HG03457 (cell line): Measurements from ENCODE around the gene THAP10.
"Not testable (repeated sequence)": the region's sequence is repeated elsewhere in the genome, so short reads cannot be mapped to it uniquely, and the experiment has no call there.

Source experiments
- ATAC-seq: cut with Tn5 transposase; IDR thresholded peaks from one replicate; pipeline ENCODE4 v1.9.1; 2021; ENCODE audit warnings: moderate number of reproducible peaks; ENCODE audit not compliant: unreplicated experiment

The THAP10 gene

DNA sequence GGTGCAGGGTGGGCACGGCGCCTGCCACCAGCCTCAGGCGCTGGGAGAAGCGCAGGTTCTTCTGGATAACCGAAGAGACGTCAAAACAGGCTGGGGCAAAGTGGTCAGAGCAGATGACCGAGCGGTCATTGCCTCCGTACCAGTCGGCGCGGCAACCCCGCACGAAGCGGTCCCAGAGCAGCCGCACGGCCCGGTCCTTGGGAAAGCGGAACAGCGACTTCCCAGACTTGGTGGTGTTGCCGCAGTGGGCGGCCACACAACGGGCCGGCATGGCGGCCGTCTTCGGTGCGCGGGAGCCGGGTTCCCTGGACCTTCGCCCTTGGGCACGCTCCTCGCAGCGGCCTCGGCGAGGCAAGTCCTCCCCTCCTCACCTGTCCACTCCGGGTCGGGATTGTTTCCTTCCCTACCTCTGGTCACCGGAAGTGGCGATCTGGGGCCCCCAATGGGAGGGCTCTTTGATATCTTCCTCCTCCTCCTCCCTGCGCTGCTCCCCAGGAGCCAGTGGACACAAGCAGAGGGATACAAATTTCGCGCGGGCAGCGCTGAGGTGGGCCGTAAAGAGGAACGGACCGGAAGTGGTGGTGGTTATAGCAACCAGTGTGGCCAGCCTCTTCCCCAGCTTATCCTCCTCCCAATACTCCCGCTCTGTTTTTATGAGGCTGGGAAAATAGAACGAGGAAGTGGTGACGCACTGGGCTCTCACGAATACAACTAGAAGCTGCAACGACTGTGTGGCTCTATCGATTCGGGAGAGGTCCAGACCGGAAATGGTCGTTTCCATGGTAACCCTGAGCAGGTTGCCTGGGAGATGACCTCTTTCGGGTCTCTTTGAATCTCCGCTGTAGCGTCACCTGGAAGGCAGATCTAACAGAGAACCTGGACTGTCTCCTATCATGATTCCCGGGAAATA lies at the start of gene THAP10, which contains the start of gene LRRC49:
THAP10 (minus strand) TSS at position 432 of the 910 bp plus-strand sequence; CDS start at position 271, 161 bp downstream.
LRRC49 (plus strand) TSS at position 825 of the 910 bp plus-strand sequence; CDS start at position 894, 69 bp downstream.
- peak; percentile 84 for ATAC-seq

DNA sequence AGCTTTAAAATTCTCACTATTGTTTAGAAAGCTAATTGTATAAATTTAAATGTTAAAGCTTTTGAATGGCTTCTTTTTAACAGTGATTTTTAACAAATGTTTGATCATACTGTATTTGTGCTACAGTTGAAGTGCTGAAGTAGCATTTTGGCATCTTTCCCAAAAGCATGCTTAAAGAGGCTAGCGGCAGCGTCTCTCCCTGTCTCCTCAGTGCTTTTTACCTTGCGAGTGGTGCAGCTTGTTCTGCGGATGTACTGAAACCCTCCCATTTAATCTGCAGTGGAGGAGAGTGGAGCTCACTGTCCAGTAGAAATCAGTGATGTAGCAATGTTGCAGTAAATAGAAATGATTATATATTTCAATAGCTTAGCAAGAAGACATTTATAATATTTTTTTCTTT lies 44.1 kb upstream of the THAP10 start:
- ATAC-seq, result no peak

- ATAC-seq, result no peak
These were observed 43.4 kb upstream of the THAP10 start for GRCh38 chr15:70935631-70936030.

DNA sequence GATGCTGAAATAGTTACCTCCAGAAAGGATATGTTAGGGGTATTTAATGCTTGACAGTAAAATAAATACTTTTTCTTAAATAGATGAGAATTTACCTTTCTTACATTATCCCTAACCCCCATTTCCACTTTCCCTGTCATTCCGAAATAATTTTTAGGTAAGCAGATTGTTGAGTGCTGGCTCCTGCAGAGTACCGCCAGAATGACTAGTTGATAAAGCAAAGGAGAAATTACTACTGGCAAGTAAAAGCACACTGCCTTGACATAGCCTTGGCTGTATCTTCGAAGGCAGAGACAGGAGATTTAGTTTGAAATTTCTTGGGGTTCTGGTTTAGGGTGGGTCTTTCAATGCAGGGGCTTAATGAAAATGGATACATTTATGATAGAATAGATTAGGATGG lies 41.2 kb upstream of the THAP10 start:
- ATAC-seq, result no peak

DNA sequence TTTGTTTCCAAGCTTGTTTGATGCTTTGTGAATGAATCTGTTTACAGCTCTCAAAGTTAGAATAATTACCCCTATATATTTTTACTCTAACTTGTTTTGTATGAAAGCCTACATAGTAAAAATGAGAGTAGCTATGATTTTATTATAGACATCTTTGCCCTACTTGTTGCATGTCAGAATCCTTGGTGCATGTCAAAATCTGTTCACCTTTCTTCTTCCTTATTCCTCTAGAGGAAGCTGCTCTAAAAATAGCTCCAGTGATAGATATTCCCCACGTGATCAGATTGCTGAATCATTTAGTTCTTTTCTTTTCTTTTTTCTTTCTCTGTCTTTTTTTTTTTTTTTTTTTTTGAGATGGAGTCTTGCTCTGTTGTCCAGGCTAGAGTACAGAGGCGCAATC lies 40.2 kb upstream of the THAP10 start:
- no peak for ATAC-seq

- ATAC-seq, result no peak
These were observed 39.6 kb upstream of the THAP10 start for GRCh38 chr15:70931821-70932220.

DNA sequence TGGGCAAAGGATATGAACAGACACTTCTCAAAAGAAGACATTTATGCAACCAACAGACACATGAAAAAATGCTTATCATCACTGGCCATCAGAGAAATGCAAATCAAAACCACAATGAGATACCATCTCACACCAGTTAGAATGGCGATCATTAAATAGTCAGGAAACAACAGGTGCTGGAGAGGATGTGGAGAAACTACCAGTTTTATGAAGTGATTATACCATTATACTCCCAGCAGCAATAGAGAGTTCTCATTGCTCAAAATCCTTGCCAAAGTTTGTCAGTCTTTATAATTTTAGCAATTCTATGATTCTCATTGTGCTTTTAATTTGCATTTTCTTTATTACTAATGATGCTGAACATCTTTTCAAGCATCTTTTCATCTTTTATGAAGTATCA lies 34.7 kb upstream of the THAP10 start:
- ATAC-seq, result not testable (repeated sequence)

DNA sequence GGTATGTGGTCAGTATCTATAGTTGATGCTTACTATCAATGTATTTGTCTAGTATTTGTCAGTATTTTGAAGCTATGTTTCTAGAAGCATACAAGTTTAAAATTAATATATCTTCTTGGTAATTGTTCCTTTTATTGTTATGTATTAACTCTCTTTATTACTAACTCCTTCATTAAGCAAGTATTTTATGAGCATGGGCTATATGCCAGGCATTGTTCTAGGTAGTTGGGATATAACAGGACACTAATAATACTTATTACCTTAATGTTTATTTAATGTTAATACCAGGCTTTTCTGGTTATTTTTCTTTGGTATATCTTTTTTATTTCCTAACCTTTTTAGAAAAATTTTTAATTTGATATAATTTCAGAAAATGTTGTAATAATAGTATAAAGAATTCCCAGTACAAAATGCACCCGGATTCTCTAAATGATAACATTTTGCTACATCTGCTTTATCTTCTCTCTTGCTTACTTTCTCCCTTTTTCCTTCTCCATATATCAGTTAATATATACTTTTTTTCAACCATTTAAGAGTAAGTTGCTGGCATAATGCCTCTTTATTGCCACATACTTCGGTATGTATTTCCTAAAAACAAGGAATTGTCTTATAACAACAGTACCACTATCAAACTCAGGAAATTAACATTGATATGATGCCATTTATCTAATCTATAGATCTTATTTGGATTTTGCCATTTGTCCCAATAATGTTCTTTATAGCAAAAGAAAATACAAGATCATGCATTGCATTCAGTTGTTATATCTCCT lies 31.3 kb upstream of the THAP10 start:
- ATAC-seq, result no peak

DNA sequence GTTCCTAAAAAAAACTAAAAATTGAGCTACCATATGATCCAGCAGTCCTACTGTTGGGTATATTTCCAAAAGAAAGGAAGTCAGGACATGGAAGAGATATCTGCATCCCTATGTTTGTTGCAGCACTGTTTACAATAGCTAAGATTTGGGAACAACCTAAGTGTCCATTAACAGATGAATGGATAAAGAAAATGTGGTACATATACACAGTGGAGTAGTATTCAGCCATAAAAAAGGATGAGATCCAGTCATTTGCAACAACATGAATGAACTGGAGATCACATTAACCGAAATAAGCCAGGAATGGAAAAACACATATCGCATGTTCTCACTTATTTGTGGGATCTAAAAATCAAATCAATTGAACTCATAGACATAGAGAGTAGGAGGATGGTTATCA lies 29.9 kb upstream of the THAP10 start:
- ATAC-seq, result no peak

GRCh38 chr15:70920981-70921696 lies 28.9 kb upstream of the THAP10 start:
- no peak for ATAC-seq

- ATAC-seq, result no peak
These were observed 25.7 kb upstream of the THAP10 start for GRCh38 chr15:70917955-70918354.

DNA sequence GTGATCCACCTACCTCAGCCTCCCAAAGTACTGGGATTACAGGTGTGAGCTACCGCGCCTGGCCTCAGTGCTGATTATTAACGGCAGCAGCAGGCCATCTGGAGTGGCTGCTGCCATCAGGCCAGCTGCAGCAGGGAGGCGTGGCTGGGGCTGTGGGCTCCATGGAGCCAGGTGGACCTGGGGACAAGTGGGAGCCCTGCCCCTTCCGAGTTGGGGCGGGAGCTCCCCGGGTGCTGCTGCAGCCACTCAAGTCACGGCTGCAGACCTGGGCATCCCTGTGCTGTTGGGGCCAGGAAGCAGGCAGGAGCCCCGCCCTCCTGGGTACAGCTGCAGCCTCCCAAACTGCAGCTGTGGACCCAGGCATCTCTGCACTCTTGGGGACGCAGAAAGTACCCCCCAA lies 24.3 kb upstream of the THAP10 start:
- no peak for ATAC-seq

DNA sequence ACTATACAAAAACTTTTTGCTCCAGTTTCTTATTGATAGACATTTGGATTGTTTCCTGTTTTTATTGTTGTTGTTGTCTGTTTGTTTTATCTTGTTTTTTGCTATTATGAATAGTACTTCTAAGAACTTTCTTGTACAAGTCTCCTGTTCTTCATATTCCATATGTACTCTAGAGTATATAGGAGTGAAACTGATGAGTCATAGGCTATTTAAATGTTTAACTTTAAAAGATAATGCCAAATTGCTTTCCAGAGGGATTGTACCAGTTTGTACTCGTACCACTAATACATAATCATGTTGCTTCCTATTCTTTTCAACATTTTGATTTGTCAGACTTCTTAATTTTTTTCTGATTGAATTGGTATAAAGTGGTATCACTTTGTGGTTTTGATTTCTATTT lies 20.0 kb upstream of the THAP10 start:
- no peak for ATAC-seq

GRCh38 chr15:70910958-70911357 lies 18.7 kb upstream of the THAP10 start:
- ATAC-seq, result no peak

DNA sequence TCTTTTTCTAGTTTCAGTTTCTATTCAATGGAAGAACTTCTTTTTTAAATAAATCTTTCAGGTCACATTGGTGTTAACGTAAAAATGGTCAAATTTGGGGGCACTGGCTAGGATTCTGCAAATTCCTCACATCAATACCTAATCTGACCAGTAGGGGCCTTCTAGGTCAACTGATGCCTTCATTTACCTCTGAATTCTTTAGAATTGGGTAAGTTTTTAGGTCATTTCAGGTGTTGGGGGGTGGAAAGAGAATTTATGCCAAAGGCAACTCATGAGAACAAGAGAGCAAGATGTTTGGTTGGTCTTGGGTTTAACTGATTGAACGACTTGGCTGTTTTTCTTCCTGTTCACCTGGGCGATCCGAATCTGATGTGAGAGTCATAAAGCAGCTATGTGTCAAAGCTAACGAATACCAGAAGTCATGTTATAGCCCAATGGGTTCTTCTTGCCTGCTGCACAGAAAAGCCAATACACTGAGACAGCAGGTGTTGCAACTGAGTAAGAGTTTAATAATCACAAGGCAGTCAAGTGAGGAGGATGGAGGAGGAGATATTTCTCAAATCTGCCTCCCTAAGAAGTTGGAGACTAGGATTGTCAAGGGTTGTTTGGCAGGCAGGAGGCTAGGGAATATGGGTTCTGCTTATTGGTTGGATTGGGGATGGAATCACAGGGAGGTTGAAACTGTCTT lies 15.7 kb upstream of the THAP10 start:
- no peak for ATAC-seq

DNA sequence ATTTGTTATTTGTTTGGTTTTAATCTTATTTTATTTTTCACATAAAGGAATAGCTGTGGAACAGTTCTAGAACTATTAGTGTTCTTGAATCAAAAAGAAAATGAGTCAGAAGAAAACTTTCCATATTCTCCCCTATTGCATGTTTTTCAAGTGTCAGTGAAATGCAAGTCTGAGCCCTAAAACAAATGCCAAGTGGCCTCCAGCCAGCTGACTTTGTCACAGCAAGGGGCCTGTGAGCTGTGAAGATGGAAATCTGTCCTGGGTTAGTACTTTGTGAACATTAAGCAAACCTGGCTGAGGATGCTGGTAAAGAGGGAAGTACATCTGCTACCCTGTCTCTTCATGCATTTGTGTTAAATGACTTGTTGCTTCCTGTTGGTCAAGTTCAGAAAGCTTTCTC lies 14.6 kb upstream of the THAP10 start:
- no peak for ATAC-seq

DNA sequence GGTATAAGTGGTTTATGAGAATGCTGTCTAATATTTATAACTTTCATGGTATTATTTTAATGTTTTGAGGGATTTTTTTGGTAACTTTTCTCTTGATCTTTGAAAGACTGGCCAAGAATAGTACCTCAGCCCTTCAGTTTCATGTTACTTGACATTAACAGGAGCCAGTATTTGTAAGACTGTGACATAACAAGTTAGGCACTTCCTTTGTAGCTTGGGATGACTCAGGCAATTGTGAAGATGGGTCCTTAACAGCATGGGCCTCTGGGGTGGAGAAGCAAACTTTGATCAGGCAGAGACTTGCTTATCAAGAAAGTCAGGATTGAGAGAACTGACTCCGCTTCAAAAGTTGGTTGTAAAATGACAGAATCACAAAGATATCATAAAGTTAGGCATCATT lies 9.9 kb upstream of the THAP10 start:
- no peak for ATAC-seq

GRCh38 chr15:70892912-70893560 lies 803 bp upstream of the THAP10 start:
- no peak for ATAC-seq

- ATAC-seq, result no peak
These were observed 9.9 kb downstream of the THAP10 start for GRCh38 chr15:70882361-70882760.

DNA sequence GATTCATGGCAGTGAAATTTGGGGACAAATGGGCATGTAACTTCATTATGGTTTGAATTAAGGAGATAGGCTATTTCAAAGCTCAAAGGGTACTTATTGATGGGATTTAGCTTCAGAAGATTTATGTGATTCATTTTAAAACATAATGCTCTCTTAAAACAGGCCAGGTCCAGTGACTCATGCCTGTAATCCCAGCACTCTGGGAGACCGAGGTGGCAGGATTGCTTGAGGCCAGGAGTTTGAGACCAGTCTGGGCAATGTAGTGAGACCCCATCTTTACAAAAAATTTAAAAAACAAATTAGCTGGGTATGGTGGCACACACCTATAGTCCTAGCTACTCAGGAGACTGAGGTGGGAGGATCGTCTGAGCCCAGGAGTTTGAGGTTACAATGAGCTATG lies 11.5 kb downstream of the THAP10 start:
- no peak for ATAC-seq
